IPS DF 19.7 (cell line): Measurements from ENCODE around the gene CDK6.

ENCODE experiments used
- DNase-seq: peaks from one replicate; pipeline ENCODE4 v3.0.0-alpha.2; 2013; ENCODE audit warnings: low read depth, low spot score

The CDK6 gene

GRCh38 chr7:92845736-92846135 is 9.4 kb upstream of the CDK6 start:
- no peak for DNase-seq

GRCh38 chr7:92843781-92844180 is 7.4 kb upstream of the CDK6 start:
- DNase-seq = no peak

- DNase-seq = no peak
These were observed 6.8 kb upstream of the CDK6 start for GRCh38 chr7:92843034-92843760.

GRCh38 chr7:92841192-92841591 is 4.8 kb upstream of the CDK6 start:
- DNase-seq = no peak

- DNase-seq = no peak
These were observed 3.9 kb upstream of the CDK6 start for GRCh38 chr7:92840316-92840715.

- DNase-seq = no peak
These were observed 3.5 kb upstream of the CDK6 start for GRCh38 chr7:92839901-92840300.

- DNase-seq = no peak
These were observed 2.6 kb upstream of the CDK6 start for GRCh38 chr7:92838934-92839333.

- no peak for DNase-seq
These were observed 802 bp upstream of the CDK6 start for GRCh38 chr7:92837000-92837749.

GRCh38 chr7:92835851-92836488 is 403 bp downstream of the CDK6 start:
- DNase-seq = no peak

- no peak for DNase-seq
These were observed 1.0 kb downstream of the CDK6 start for GRCh38 chr7:92835261-92835850.

GRCh38 chr7:92834507-92835260 is 1.7 kb downstream of the CDK6 start:
- DNase-seq = no peak

GRCh38 chr7:92833766-92834506 is 2.4 kb downstream of the CDK6 start:
- no peak for DNase-seq

- no peak for DNase-seq
These were observed 3.2 kb downstream of the CDK6 start for GRCh38 chr7:92833024-92833765.

GRCh38 chr7:92832534-92833023 is 3.8 kb downstream of the CDK6 start:
- DNase-seq = no peak

GRCh38 chr7:92831716-92832533 is 4.4 kb downstream of the CDK6 start:
- no peak for DNase-seq

GRCh38 chr7:92830532-92831110 is 5.8 kb downstream of the CDK6 start:
- DNase-seq = no peak

GRCh38 chr7:92830027-92830426 is 6.3 kb downstream of the CDK6 start:
- DNase-seq = no peak

- DNase-seq = no peak
These were observed 8.8 kb downstream of the CDK6 start for GRCh38 chr7:92827464-92828120.
